A549 (cell line): ENCODE data around the gene RNF144A.

Experiments used
- CHD4 ChIP-seq: fragments of 200-600 bp; sonication (generic); IDR thresholded peaks from 2 replicates; pipeline ENCODE4 v1.6.1; 2016; ENCODE audit warnings: antibody characterized with exemption, mild to moderate bottlenecking, borderline replicate concordance
- CTCF ChIP-seq: fragments of >200 bp; sonication (Bioruptor Twin); formaldehyde crosslinking; IDR thresholded peaks from 3 replicates; pipeline ENCODE4 v1.5.1; 2016
- EP300 ChIP-seq, 2 experiments: fragments of >200 bp; sonication (Bioruptor Twin); formaldehyde crosslinking; IDR thresholded peaks; 2 replicates in 1 of 2; 3 replicates in 1 of 2; pipeline ENCODE4 v1.6.1; 2016 to 2017
- HDAC2 ChIP-seq: fragments of 200-600 bp; sonication (generic); IDR thresholded peaks from 2 replicates; pipeline ENCODE4 v1.6.1; 2016
- JUN ChIP-seq, 2 experiments: fragments of >200 bp; sonication (Bioruptor Twin); formaldehyde crosslinking; IDR thresholded peaks; 2 replicates in 1 of 2; 3 replicates in 1 of 2; pipeline ENCODE4 v1.6.1; 2016 to 2017
- MAZ ChIP-seq: fragments of 150-350 bp; IDR thresholded peaks from 2 replicates; pipeline ENCODE4 v1.6.1; 2014; ENCODE audit warnings: antibody characterized with exemption, low read depth, low read length, borderline replicate concordance
- MYC ChIP-seq: IDR thresholded peaks from 2 replicates; pipeline ENCODE4 v1.6.1; 2012; ENCODE audit warnings: mild to moderate bottlenecking, inconsistent platforms, low read length, improper control_type of control experiment, borderline replicate concordance
- POLR2A ChIP-seq: IDR thresholded peaks from 2 replicates; pipeline ENCODE4 v1.6.1; 2012; ENCODE audit warnings: mild to moderate bottlenecking, low read length
- RAD21 ChIP-seq, 2 experiments: fragments of >200 bp in 1 of 2; sonication (Bioruptor Twin) in 1 of 2; formaldehyde crosslinking in 1 of 2; IDR thresholded peaks in 1 of 2; conservative IDR thresholded peaks in 1 of 2; 2 replicates in 1 of 2; 3 replicates in 1 of 2; pipeline ENCODE4 v1.6.1; 2012 to 2018; ENCODE audit warnings: inconsistent platforms in 1 of 2
- REST ChIP-seq: fragments of 200-600 bp; sonication (generic); IDR thresholded peaks from 2 replicates; pipeline ENCODE4 v1.6.1; 2016; ENCODE audit warnings: antibody characterized with exemption, mild to moderate bottlenecking, moderate library complexity
- RFX5 ChIP-seq: fragments of 450-650 bp; IDR thresholded peaks from 2 replicates; pipeline ENCODE4 v1.7.1; 2014; ENCODE audit warnings: antibody characterized with exemption, mild to moderate bottlenecking, moderate library complexity
- TP53 ChIP-seq: fragments of 250-450 bp; sonication (Bioruptor Pico); IDR thresholded peaks from 2 replicates; pipeline ENCODE4 v1.5.0; 2021; ENCODE audit warnings: mild to moderate bottlenecking, moderate library complexity
- USF2 ChIP-seq: fragments of 450-650 bp; IDR thresholded peaks from 2 replicates; pipeline ENCODE4 v1.6.1; 2014; ENCODE audit warnings: antibody characterized with exemption
- ZC3H11A ChIP-seq: fragments of 450-650 bp; IDR thresholded peaks from 2 replicates; pipeline ENCODE4 v1.6.1; 2014; ENCODE audit warnings: antibody characterized with exemption, mild to moderate bottlenecking

- TF ChIP-seq CTCF = no peak
- TF ChIP-seq RAD21 (conservative IDR thresholded peaks at IDR 0.05 in 1 of 2, IDR thresholded peaks at IDR 0.05 in 1 of 2) = no peak
- TF ChIP-seq TP53 = no peak
- TF ChIP-seq POLR2A = no peak
- TF ChIP-seq CHD4 = no peak
- TF ChIP-seq MAZ = no peak
- TF ChIP-seq RFX5 = no peak
- TF ChIP-seq USF2 = no peak
- no peak for TF ChIP-seq EP300 (IDR thresholded peaks at IDR 0.05)
- TF ChIP-seq REST = no peak
- no peak for TF ChIP-seq MYC
- TF ChIP-seq ZC3H11A = no peak
- no peak for TF ChIP-seq JUN (IDR thresholded peaks at IDR 0.05)
- no peak for TF ChIP-seq HDAC2
Observed at GRCh38 chr2:6977113-6977741, 60.0 kb downstream of the RNF144A start.
